Vagina (tissue), 2 donors: ENCODE measurements around the gene FHIT. TPM values are rescaled to one million over a fixed set of nuclear protein-coding genes. Genes with fewer than 3 reads are reported as not detected.

ENCODE experiments used
- microRNA-seq: library from miRNA; unstranded; fragments of <30 nt; microRNA quantifications from one replicate; pipeline ENCODE4, GENCODE V29; 2017; ENCODE audit warnings: borderline number of aligned reads, borderline replicate concordance
- small RNA-seq: library from RNA; depleted of rRNA; stranded (forward); fragments of <200 nt; gene quantifications from one replicate; pipeline ENCODE3, GENCODE V24; 2016
- total RNA-seq: library from RNA; depleted of rRNA; stranded (reverse); fragments of >200 nt; gene quantifications from one replicate; pipeline ENCODE4 v1.2.3, GENCODE V29; 2016

The FHIT gene
- total RNA-seq, 1 donor from 2014 or later: 7.9 TPM

Small RNA genes within 50 kb of the gene (microRNA-seq; reads per million reads assigned to microRNA genes)
- not detected for gene MIR548BB

Small RNA genes within 50 kb of the gene (small RNA-seq; reads per million reads assigned to genes)
- gene MIR548BB (not detected), gene RF00012 (not detected)
